ENCODE measurements around the gene BAD.

DNA sequence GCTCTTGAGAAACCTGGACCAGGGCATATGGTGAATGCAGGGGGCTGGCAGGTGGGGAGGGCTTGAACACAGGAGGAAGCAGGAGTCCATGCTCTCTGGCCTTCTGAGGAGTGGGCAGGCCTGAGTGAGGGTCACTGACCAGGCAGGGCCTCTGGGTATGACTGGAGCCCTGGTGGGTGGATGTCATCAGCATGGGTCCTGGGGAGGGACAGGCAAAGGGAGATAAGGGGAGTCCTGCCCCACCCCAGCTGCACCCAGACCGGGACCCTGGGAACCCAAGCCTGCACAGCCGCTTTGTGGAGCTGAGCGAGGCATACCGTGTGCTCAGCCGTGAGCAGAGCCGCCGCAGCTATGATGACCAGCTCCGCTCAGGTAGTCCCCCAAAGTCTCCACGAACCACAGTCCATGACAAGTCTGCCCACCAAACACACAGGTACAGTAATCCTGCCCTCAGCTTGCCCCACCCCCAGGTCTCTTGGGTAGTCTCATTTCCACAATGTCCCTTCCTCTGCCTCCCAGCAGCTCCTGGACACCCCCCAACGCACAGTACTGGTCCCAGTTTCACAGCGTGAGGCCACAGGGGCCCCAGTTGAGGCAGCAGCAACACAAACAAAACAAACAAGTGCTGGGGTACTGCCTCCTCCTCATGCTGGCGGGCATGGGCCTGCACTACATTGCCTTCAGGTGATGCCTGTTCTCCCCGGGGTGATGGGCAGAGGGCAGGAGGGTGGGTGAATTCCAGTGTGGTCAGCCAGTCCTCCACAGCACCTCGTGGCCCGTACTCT is 52.1 kb downstream of the BAD start:
- TF ChIP-seq, protein P1, sequence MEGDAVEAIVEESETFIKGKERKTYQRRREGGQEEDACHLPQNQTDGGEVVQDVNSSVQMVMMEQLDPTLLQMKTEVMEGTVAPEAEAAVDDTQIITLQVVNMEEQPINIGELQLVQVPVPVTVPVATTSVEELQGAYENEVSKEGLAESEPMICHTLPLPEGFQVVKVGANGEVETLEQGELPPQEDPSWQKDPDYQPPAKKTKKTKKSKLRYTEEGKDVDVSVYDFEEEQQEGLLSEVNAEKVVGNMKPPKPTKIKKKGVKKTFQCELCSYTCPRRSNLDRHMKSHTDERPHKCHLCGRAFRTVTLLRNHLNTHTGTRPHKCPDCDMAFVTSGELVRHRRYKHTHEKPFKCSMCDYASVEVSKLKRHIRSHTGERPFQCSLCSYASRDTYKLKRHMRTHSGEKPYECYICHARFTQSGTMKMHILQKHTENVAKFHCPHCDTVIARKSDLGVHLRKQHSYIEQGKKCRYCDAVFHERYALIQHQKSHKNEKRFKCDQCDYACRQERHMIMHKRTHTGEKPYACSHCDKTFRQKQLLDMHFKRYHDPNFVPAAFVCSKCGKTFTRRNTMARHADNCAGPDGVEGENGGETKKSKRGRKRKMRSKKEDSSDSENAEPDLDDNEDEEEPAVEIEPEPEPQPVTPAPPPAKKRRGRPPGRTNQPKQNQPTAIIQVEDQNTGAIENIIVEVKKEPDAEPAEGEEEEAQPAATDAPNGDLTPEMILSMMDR (IDR thresholded peaks at IDR 0.05) = no peak
- no peak for TF ChIP-seq MAX (IDR thresholded peaks at IDR 0.05)
- TF ChIP-seq RFX5 (IDR thresholded peaks at IDR 0.05) = no peak
- TF ChIP-seq CEBPB (IDR thresholded peaks at IDR 0.05) = no peak
- TF ChIP-seq, protein P2, sequence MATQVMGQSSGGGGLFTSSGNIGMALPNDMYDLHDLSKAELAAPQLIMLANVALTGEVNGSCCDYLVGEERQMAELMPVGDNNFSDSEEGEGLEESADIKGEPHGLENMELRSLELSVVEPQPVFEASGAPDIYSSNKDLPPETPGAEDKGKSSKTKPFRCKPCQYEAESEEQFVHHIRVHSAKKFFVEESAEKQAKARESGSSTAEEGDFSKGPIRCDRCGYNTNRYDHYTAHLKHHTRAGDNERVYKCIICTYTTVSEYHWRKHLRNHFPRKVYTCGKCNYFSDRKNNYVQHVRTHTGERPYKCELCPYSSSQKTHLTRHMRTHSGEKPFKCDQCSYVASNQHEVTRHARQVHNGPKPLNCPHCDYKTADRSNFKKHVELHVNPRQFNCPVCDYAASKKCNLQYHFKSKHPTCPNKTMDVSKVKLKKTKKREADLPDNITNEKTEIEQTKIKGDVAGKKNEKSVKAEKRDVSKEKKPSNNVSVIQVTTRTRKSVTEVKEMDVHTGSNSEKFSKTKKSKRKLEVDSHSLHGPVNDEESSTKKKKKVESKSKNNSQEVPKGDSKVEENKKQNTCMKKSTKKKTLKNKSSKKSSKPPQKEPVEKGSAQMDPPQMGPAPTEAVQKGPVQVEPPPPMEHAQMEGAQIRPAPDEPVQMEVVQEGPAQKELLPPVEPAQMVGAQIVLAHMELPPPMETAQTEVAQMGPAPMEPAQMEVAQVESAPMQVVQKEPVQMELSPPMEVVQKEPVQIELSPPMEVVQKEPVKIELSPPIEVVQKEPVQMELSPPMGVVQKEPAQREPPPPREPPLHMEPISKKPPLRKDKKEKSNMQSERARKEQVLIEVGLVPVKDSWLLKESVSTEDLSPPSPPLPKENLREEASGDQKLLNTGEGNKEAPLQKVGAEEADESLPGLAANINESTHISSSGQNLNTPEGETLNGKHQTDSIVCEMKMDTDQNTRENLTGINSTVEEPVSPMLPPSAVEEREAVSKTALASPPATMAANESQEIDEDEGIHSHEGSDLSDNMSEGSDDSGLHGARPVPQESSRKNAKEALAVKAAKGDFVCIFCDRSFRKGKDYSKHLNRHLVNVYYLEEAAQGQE (IDR thresholded peaks at IDR 0.05) = no peak

Measured in A549 (cell line).